SK-N-SH (cell line): ENCODE results near the gene WSCD1. TPM values are rescaled to one million over a fixed set of nuclear protein-coding genes. Genes with fewer than 3 reads are reported as not detected.

Experiments used
- CTCF ChIA-PET: fragments of 300-600, 350-600 bp; formaldehyde crosslinking; extraction: SDS; loops from one replicate; lab custom pipeline; 2021; lab: Yijun Ruan, JAX
- POLR2A ChIA-PET: fragments of 350-600 bp; sonication (Branson Sonifier 250); formaldehyde crosslinking; extraction: SDS; loops from one replicate; lab custom pipeline; 2020; ENCODE audit warnings: antibody characterized with exemption, inconsistent platforms; lab: Yijun Ruan, JAX
- DNase-seq: peaks from one replicate; pipeline ENCODE4 v3.0.0; 2012
- H2AFZ ChIP-seq: fragments of 200-600 bp; sonication (generic); 2 replicates; pipeline ENCODE4 v1.8.1; 2016; ENCODE audit warnings: antibody characterized with exemption, mild to moderate bottlenecking, low read depth
- H3F3A ChIP-seq: fragments of 200-600 bp; sonication (generic); replicated peaks from 2 replicates; pipeline ENCODE3; 2016; ENCODE audit warnings: antibody characterized with exemption, mild to moderate bottlenecking; ENCODE audit not compliant: insufficient read depth
- H3K27ac ChIP-seq, 2 experiments: fragments of 200-500 bp in 1 of 2; fragments of 200-600 bp in 1 of 2; sonication (Bioruptor generic) in 1 of 2; sonication (generic), shearing (Covaris generic) in 1 of 2; 2 replicates each; pipeline versions ENCODE4 v1.5.1 to v1.6.1; 2014 to 2016; ENCODE audit warnings: low read depth in 2 of 2, inconsistent platforms in 1 of 2, low read length in 1 of 2, mild to moderate bottlenecking in 1 of 2, mixed read lengths in 1 of 2
- H3K27me3 ChIP-seq: fragments of 200-600 bp; sonication (generic), shearing (Covaris generic); 2 replicates; pipeline ENCODE4 v1.6.1; 2016; ENCODE audit warnings: mixed run types; ENCODE audit not compliant: insufficient read depth
- H3K36me3 ChIP-seq, 2 experiments: fragments of 200-500 bp in 1 of 2; fragments of 200-600 bp in 1 of 2; sonication (Bioruptor generic) in 1 of 2; sonication (generic) in 1 of 2; replicated peaks in 1 of 2; 2 replicates each; pipeline versions ENCODE3 to v1.5.1; 2014 to 2016; ENCODE audit warnings: low read length in 1 of 2, mild to moderate bottlenecking in 1 of 2; ENCODE audit not compliant: insufficient read depth in 2 of 2, control insufficient read depth in 1 of 2
- H3K4me1 ChIP-seq, 2 experiments: fragments of 200-500 bp in 1 of 2; fragments of 200-600 bp in 1 of 2; sonication (Bioruptor generic) in 1 of 2; sonication (generic), shearing (Covaris generic) in 1 of 2; 2 replicates each; pipeline versions ENCODE4 v1.5.1 to v1.6.1; 2014 to 2016; ENCODE audit warnings: low read depth in 1 of 2, low read length in 1 of 2, mixed run types in 1 of 2; ENCODE audit not compliant: insufficient read depth in 2 of 2, control insufficient read depth in 1 of 2
- H3K4me2 ChIP-seq: fragments of 200-600 bp; sonication (generic), shearing (Covaris generic); 2 replicates; pipeline ENCODE4 v1.6.1; 2017; ENCODE audit warnings: mixed run types
- H3K4me3 ChIP-seq, 2 experiments: fragments of 200-500 bp in 1 of 2; fragments of 200-600 bp in 1 of 2; sonication (Bioruptor generic) in 1 of 2; sonication (generic), shearing (Covaris generic) in 1 of 2; 2 replicates each; pipeline versions ENCODE4 v1.5.1 to v1.8.1; 2014 to 2016; ENCODE audit warnings: low read depth in 2 of 2, inconsistent platforms in 1 of 2, low read length in 1 of 2, mild to moderate bottlenecking in 1 of 2, mixed read lengths in 1 of 2, moderate library complexity in 1 of 2
- H3K79me2 ChIP-seq: fragments of 200-600 bp; sonication (generic); 2 replicates; pipeline ENCODE4 v1.8.1; 2017; ENCODE audit warnings: mild to moderate bottlenecking; ENCODE audit not compliant: insufficient read depth
- H3K9ac ChIP-seq: fragments of 200-600 bp; sonication (generic); 2 replicates; pipeline ENCODE4 v1.6.1; 2017; ENCODE audit warnings: mixed run types
- H3K9me2 ChIP-seq: fragments of 200-600 bp; sonication (generic); 2 replicates; pipeline ENCODE4 v1.6.1; 2017; ENCODE audit warnings: mixed run types
- H3K9me3 ChIP-seq: fragments of 200-600 bp; sonication (generic); 2 replicates; pipeline ENCODE4 v1.6.1; 2017; ENCODE audit warnings: mixed run types, mild to moderate bottlenecking, moderate library complexity
- H4K20me1 ChIP-seq: fragments of 200-600 bp; sonication (generic); 2 replicates; pipeline ENCODE4 v1.6.1; 2017; ENCODE audit warnings: mild to moderate bottlenecking, mixed run types; ENCODE audit not compliant: insufficient read depth
- CHD2 ChIP-seq: fragments of 150-350 bp; IDR thresholded peaks from 2 replicates; pipeline ENCODE4 v1.6.1; 2018; ENCODE audit warnings: low read length; ENCODE audit not compliant: partially characterized antibody
- CTCF ChIP-seq: fragments of 200-600 bp; sonication (generic); IDR thresholded peaks from 2 replicates; pipeline ENCODE4 v1.6.1; 2017; ENCODE audit warnings: antibody characterized with exemption, mild to moderate bottlenecking, moderate library complexity
- ELF1 ChIP-seq: IDR thresholded peaks from 2 replicates; pipeline ENCODE4 v1.4.0; 2012
- EP300 ChIP-seq, 2 experiments: IDR thresholded peaks; 2 replicates each; pipeline versions ENCODE4 v1.4.0 to v1.6.1; 2012; ENCODE audit warnings: borderline replicate concordance in 1 of 2, low read depth in 1 of 2, low read length in 1 of 2
- FOSL2 ChIP-seq: IDR thresholded peaks from 2 replicates; pipeline ENCODE4 v1.4.0; 2012; ENCODE audit warnings: low read depth, mild to moderate bottlenecking, moderate library complexity, borderline replicate concordance
- FOXJ3 ChIP-seq: sonication (generic); formaldehyde crosslinking; IDR thresholded peaks from 2 replicates; pipeline ENCODE4 v1.5.1; 2020; ENCODE audit warnings: mild to moderate bottlenecking, missing genetic modification reagents
- GATA2 ChIP-seq: sonication (generic); formaldehyde crosslinking; IDR thresholded peaks from 2 replicates; pipeline ENCODE4 v1.5.0; 2020; ENCODE audit warnings: mild to moderate bottlenecking, missing genetic modification reagents
- MAX ChIP-seq: IDR thresholded peaks from 2 replicates; pipeline ENCODE4 v1.4.0; 2012; ENCODE audit warnings: low read depth
- NFIC ChIP-seq: IDR thresholded peaks from 2 replicates; pipeline ENCODE4 v1.4.0; 2012; ENCODE audit warnings: borderline replicate concordance
- NRF1 ChIP-seq: IDR thresholded peaks from 2 replicates; pipeline ENCODE4 v1.6.1; 2012; ENCODE audit warnings: low read depth, mild to moderate bottlenecking, low read length
- PBX3 ChIP-seq: IDR thresholded peaks from 2 replicates; pipeline ENCODE4; 2012
- POLR2AphosphoS5 ChIP-seq: IDR thresholded peaks from 2 replicates; pipeline ENCODE4 v1.6.1; 2012; ENCODE audit warnings: low read depth, low read length
- RCOR1 ChIP-seq: fragments of 150-350 bp; IDR thresholded peaks from 2 replicates; pipeline ENCODE4 v1.6.1; 2017; ENCODE audit warnings: antibody characterized with exemption, low read length
- RXRA ChIP-seq: IDR thresholded peaks from 2 replicates; pipeline ENCODE4 v1.4.0; 2012; ENCODE audit warnings: low read depth, mild to moderate bottlenecking, borderline replicate concordance
- SIN3A ChIP-seq: IDR thresholded peaks from 2 replicates; pipeline ENCODE4 v1.6.1; 2012; ENCODE audit warnings: low read depth, mild to moderate bottlenecking, low read length, moderate library complexity, borderline replicate concordance
- TCF12 ChIP-seq: IDR thresholded peaks from 2 replicates; pipeline ENCODE4 v1.4.0; 2012
- USF1 ChIP-seq: IDR thresholded peaks from 2 replicates; pipeline ENCODE4 v1.4.0; 2012; ENCODE audit warnings: low read depth, borderline replicate concordance
- YY1 ChIP-seq: IDR thresholded peaks from 2 replicates; pipeline ENCODE4 v1.4.0; 2012; ENCODE audit warnings: low read depth, mild to moderate bottlenecking
- WGBS: methylation state at CpG from one replicate; pipeline ENCODE4 v1.1.6; 2017; ENCODE audit warnings: low lambda C conversion rate; 5-methylcytosine and 5-hydroxymethylcytosine counted together
- polyA plus RNA-seq, 3 experiments: library from polyadenylated mRNA; depleted of rRNA; stranded (reverse); fragments of >200 nt; gene quantifications; 2 replicates each; pipeline ENCODE4 v1.2.3, GENCODE V29; 2012
- TF ChIP-seq, protein P1 (sequence below): fragments of 150-350 bp; IDR thresholded peaks from 2 replicates; pipeline ENCODE4 v1.6.1; 2017; ENCODE audit warnings: antibody characterized with exemption, low read length, low read depth, borderline replicate concordance
- TF ChIP-seq, protein P2 (sequence below): fragments of 150-350 bp; IDR thresholded peaks from 2 replicates; pipeline ENCODE4 v1.6.1; 2016; ENCODE audit warnings: mild to moderate bottlenecking, low read depth, low read length

Gene WSCD1
- polyA plus RNA-seq, 1 of the 3 experiments (the other 2 are of a cell fraction): 0.03 TPM

DNA sequence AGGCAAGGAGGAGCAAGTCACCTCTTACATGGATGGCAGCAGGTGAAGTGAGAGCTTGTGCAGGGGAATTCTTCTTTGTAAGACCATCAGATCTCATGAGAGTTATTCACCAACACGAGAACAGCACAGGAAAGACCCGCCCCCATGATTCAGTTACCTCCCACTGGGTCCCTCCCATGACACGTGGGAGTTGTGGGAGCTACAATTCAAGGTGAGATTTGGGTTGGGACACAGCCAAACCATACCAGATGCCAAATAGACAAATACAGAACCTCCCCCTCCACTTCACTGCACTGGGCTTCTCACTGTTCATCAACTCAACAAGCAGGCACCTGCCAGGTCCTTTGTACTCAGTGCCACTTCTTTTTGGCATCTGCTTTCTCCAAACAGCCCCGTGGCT is 100.2 kb downstream of the WSCD1 start:
- H3F3A ChIP-seq: no peaks in the 10 kb centered on the region
- ChIA-PET POLR2A (no interaction called here), CTCF (no interaction called here)
- WGBS: 0% methylated on average over 4 of the region's 4 CpGs
- H3K9me3 ChIP-seq: no peaks in the 10 kb centered on the region
- H3K36me3 ChIP-seq: no peaks in the 10 kb centered on the region
- no peak for DNase-seq
- H3K9ac ChIP-seq: no peak overlapping the region
- TF ChIP-seq PBX3: no peak
- no peak overlapping the region for H3K4me2 ChIP-seq
- H3K27me3 ChIP-seq: peaks cover 12% of the 10 kb centered on the region; the same call in 1 of the 2 replicates
- no peak overlapping the region for H2AFZ ChIP-seq
- H3K4me1 ChIP-seq: no peaks in the 10 kb centered on the region
- no peaks in the 10 kb centered on the region for H4K20me1 ChIP-seq
- no peak overlapping the region for H3K27ac ChIP-seq
- H3K4me3 ChIP-seq: no peak overlapping the region
- H3K79me2 ChIP-seq: no peaks in the 10 kb centered on the region
- H3K9me2 ChIP-seq: no peaks in the 10 kb centered on the region

GRCh38 chr17:6172642-6173330 is 102.6 kb downstream of the WSCD1 start:
- no peaks in the 10 kb centered on the region for H3K9me2 ChIP-seq
- H2AFZ ChIP-seq: no peak overlapping the region
- H3F3A ChIP-seq: no peaks in the 10 kb centered on the region
- peaks cover 12% of the 10 kb centered on the region; the same call in 1 of the 2 replicates for H3K27me3 ChIP-seq
- CTCF ChIA-PET: no interaction called here
- DNase-seq: no peak
- H4K20me1 ChIP-seq: no peaks in the 10 kb centered on the region
- no peak overlapping the region for H3K4me3 ChIP-seq
- no peaks in the 10 kb centered on the region for H3K4me1 ChIP-seq
- WGBS: 20% methylated on average over 9 of the region's 9 CpGs
- no peaks in the 10 kb centered on the region for H3K79me2 ChIP-seq
- no peak overlapping the region for H3K27ac ChIP-seq
- H3K9ac ChIP-seq: no peak overlapping the region
- H3K9me3 ChIP-seq: no peaks in the 10 kb centered on the region
- no peaks in the 10 kb centered on the region for H3K36me3 ChIP-seq
- no peak overlapping the region for H3K4me2 ChIP-seq
- POLR2A ChIA-PET: no interaction called here
- TF ChIP-seq, protein P1, sequence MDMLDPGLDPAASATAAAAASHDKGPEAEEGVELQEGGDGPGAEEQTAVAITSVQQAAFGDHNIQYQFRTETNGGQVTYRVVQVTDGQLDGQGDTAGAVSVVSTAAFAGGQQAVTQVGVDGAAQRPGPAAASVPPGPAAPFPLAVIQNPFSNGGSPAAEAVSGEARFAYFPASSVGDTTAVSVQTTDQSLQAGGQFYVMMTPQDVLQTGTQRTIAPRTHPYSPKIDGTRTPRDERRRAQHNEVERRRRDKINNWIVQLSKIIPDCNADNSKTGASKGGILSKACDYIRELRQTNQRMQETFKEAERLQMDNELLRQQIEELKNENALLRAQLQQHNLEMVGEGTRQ: no peak
- no peak for TF ChIP-seq CHD2
- TF ChIP-seq EP300 (IDR thresholded peaks at IDR 0.05; ENCODE audit: borderline replicate concordance in 1 of 2, low read depth in 1 of 2, low read length in 1 of 2): no peak
- no peak for TF ChIP-seq CTCF
- no peak for TF ChIP-seq USF1
- no peak for TF ChIP-seq SIN3A
- TF ChIP-seq NRF1: no peak
- TF ChIP-seq ELF1: no peak
- no peak for TF ChIP-seq MAX
- TF ChIP-seq, protein P2, sequence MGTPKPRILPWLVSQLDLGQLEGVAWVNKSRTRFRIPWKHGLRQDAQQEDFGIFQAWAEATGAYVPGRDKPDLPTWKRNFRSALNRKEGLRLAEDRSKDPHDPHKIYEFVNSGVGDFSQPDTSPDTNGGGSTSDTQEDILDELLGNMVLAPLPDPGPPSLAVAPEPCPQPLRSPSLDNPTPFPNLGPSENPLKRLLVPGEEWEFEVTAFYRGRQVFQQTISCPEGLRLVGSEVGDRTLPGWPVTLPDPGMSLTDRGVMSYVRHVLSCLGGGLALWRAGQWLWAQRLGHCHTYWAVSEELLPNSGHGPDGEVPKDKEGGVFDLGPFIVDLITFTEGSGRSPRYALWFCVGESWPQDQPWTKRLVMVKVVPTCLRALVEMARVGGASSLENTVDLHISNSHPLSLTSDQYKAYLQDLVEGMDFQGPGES: no peak
- no peak for TF ChIP-seq TCF12
- no peak for TF ChIP-seq FOSL2
- no peak for TF ChIP-seq RXRA
- no peak for TF ChIP-seq RCOR1
- TF ChIP-seq YY1: no peak
- TF ChIP-seq GATA2 (CRISPR knock-in tag): no peak
- no peak for TF ChIP-seq POLR2AphosphoS5
- no peak for TF ChIP-seq NFIC
- no peak for TF ChIP-seq FOXJ3 (CRISPR knock-in tag)
